Measurements from ENCODE around the gene SELENOV.

Gene SELENOV

GRCh38 chr19:39471756-39472536, 43.0 kb upstream of the SELENOV start:
- TF ChIP-seq CTCF (IDR thresholded peaks at IDR 0.05), result no peak

DNA sequence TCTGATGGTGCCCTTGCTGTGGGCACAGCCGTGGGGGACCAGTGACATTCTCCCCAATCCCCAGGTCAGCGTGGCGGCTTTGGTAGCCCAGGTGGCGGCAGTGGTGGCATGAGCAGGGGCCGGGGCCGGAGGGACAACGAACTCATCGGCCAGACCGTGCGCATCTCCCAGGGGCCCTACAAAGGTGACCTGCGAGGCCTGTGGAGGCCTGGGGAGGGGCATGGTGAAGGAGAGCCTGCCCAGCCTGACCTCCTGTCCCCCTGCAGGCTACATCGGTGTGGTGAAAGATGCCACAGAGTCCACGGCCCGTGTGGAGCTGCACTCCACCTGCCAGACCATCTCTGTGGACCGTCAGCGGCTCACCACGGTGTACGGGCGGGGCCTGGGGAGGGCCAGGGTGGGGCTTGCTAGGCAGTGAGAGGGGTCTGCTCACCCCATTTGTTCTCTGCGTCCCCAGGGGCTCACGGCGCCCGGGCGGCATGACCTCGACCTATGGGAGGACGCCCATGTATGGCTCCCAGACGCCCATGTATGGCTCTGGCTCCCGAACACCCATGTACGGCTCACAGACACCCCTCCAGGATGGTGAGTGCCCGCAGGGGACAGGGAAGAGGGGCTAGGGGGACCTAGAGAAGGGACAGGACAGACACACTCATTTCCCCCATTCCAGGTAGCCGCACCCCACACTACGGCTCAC, 42.0 kb upstream of the SELENOV start:
- TF ChIP-seq CTCF (IDR thresholded peaks at IDR 0.05), result no peak

DNA sequence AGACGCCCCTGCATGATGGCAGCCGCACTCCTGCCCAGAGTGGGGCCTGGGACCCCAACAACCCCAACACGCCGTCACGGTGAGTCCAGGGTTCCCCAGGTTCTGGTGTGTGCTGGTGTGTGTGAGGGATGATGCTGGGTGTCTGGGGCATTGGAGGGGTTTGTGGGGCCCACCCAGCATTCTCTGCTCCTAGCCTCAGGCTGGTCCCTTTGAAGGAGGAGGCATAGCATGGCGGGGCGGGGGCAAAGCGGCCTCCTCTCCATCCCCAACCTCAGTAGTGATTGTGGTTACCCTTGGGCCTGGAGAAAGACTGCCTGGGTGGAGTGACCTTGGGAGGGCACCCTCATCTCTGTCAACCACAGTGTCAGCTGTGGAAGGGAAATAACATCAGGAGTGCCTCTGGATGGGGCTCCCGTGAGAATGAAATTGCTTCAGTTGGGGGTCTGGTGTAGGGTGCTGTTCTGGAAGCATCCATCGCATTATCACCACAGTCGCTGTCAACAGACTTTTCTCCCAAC, 41.4 kb upstream of the SELENOV start:
- no peak for TF ChIP-seq CTCF (IDR thresholded peaks at IDR 0.05)

GRCh38 chr19:39474139-39474620, 40.8 kb upstream of the SELENOV start:
- TF ChIP-seq CTCF (IDR thresholded peaks at IDR 0.05), result peak; percentile 95

GRCh38 chr19:39475748-39476147, 39.2 kb upstream of the SELENOV start:
- TF ChIP-seq CTCF (IDR thresholded peaks at IDR 0.05), result no peak

DNA sequence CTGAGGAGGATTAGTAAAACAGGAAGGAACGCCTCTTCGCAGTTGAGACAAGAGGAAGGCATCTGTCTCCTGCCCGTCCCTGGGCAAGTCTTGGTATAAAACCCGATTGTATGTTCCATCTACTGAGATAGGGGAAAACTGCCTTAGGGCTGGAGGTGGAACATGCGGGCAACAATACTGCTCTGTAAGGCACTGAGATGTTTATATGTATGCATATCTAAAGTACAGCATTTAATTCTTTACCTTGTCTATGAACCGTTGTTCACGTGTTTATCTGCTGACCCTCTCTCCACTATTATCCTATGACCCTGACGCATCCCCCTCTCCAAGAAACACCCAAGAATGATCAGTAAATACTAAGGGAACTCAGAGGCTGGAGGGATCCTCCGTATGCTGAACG, 35.0 kb upstream of the SELENOV start:
- no peak for TF ChIP-seq CTCF (IDR thresholded peaks at IDR 0.05)

- no peak for TF ChIP-seq CTCF (IDR thresholded peaks at IDR 0.05)
Observed at GRCh38 chr19:39480337-39481228, 34.4 kb upstream of the SELENOV start, which contains the start of gene TIMM50. TSS of gene TIMM50 (plus strand) at chr19:39480838. CDS start at chr19:39480854, 16 bp downstream.
